ENCODE data around the gene RFX7.

DNA sequence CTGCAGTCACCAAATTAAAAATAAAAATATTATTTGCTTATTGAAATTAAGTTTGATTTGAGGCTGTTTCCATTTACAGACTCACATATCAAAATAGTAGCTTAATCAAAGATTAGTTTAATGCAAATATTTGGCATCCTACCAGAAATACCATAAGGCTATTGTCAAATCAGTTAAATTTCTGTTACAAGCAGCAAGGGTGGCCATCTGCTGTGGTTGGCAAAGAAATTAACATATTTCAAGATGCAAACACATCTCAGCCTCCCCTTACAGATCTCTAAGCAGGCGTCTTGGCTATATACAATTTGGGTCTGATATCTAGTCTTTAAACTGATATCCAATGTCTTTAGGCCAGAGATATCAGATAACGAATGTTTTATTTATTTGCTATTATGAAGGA, 167.0 kb downstream of the RFX7 start:
- TF ChIP-seq CTCF (IDR thresholded peaks at IDR 0.05) (no peak), POLR2A (IDR thresholded peaks at IDR 0.05) (no peak)
